GM19239 (cell line): Measurements from ENCODE around the gene ZNF516.

Source experiments
- DNase-seq: peaks from one replicate; pipeline ENCODE4 v3.0.0; 2011; ENCODE audit warnings: low spot score; ENCODE audit not compliant: insufficient read length
- FAIRE-seq: peaks from 2 replicates; lab custom pipeline; 2011; peaks lifted over from hg19 to GRCh38; lab: Jason Lieb, UNC

ZNF516 gene

GRCh38 chr18:76446321-76447257, 48.5 kb downstream of the ZNF516 start:
- DNase-seq (no peak), FAIRE-seq (no peak)

- FAIRE-seq (no peak), DNase-seq (no peak)
Measured at GRCh38 chr18:76445741-76446232, 49.3 kb downstream of the ZNF516 start.

GRCh38 chr18:76445275-76445674, 49.8 kb downstream of the ZNF516 start:
- FAIRE-seq (no peak), DNase-seq (no peak)

- no peak for DNase-seq
- no peak for FAIRE-seq
Measured at GRCh38 chr18:76444446-76445105, 50.5 kb downstream of the ZNF516 start.

GRCh38 chr18:76443519-76444445, 51.3 kb downstream of the ZNF516 start:
- FAIRE-seq (no peak), DNase-seq (no peak)

- DNase-seq (no peak), FAIRE-seq (no peak)
Measured at GRCh38 chr18:76442413-76443171, 52.5 kb downstream of the ZNF516 start.

GRCh38 chr18:76441668-76442412, 53.2 kb downstream of the ZNF516 start:
- FAIRE-seq, result no peak
- no peak for DNase-seq

GRCh38 chr18:76441002-76441667, 53.9 kb downstream of the ZNF516 start:
- FAIRE-seq (no peak), DNase-seq (no peak)

GRCh38 chr18:76437910-76438309, 57.1 kb downstream of the ZNF516 start:
- no peak for FAIRE-seq

GRCh38 chr18:76437011-76437410, 58.0 kb downstream of the ZNF516 start:
- FAIRE-seq (no peak), DNase-seq (no peak)

More at GRCh38 chr18:76437910-76438309, 57.1 kb downstream of the ZNF516 start:
- no peak for DNase-seq

- DNase-seq (no peak), FAIRE-seq (no peak)
Measured at GRCh38 chr18:76436342-76436741, 58.7 kb downstream of the ZNF516 start.

- DNase-seq (no peak), FAIRE-seq (no peak)
Measured at GRCh38 chr18:76435316-76435989, 59.6 kb downstream of the ZNF516 start.

GRCh38 chr18:76434452-76434851, 60.6 kb downstream of the ZNF516 start:
- no peak for FAIRE-seq
- DNase-seq, result no peak

GRCh38 chr18:76433788-76434187, 61.3 kb downstream of the ZNF516 start:
- no peak for DNase-seq
- no peak for FAIRE-seq

GRCh38 chr18:76432970-76433767, 61.9 kb downstream of the ZNF516 start:
- no peak for FAIRE-seq
- DNase-seq, result no peak

GRCh38 chr18:76432274-76432755, 62.7 kb downstream of the ZNF516 start:
- FAIRE-seq (no peak), DNase-seq (no peak)
